SK-N-DZ (cell line): Measurements from ENCODE around the gene SNX20.

Experiments used
- DNase-seq: peaks from one replicate; pipeline ENCODE4 v3.0.0-alpha.2; 2015; ENCODE audit warnings: low spot score

Gene SNX20

GRCh38 chr16:50680556-50680893 lies 587 bp downstream of the SNX20 start:
- DNase-seq: no peak

- DNase-seq: no peak
Measured at GRCh38 chr16:50679676-50680555, 1.2 kb downstream of the SNX20 start.

- no peak for DNase-seq
Measured at GRCh38 chr16:50679266-50679665, 1.8 kb downstream of the SNX20 start.

- no peak for DNase-seq
Measured at GRCh38 chr16:50678531-50678930, 2.6 kb downstream of the SNX20 start.

GRCh38 chr16:50677351-50677750 lies 3.8 kb downstream of the SNX20 start:
- no peak for DNase-seq

GRCh38 chr16:50676684-50677225 lies 4.4 kb downstream of the SNX20 start:
- DNase-seq: no peak

GRCh38 chr16:50675686-50676610 lies 5.2 kb downstream of the SNX20 start:
- DNase-seq: no peak

GRCh38 chr16:50674831-50675230 lies 6.3 kb downstream of the SNX20 start:
- DNase-seq: no peak

- no peak for DNase-seq
Measured at GRCh38 chr16:50673496-50674275, 7.4 kb downstream of the SNX20 start.

- DNase-seq: no peak
Measured at GRCh38 chr16:50671644-50672260, 9.4 kb downstream of the SNX20 start.

- DNase-seq: no peak
Measured at GRCh38 chr16:50670476-50670875, 10.6 kb downstream of the SNX20 start.

GRCh38 chr16:50669741-50670140 lies 11.4 kb downstream of the SNX20 start:
- no peak for DNase-seq

- no peak for DNase-seq
Measured at GRCh38 chr16:50668368-50669008, 12.6 kb downstream of the SNX20 start.

GRCh38 chr16:50667497-50668367 lies 13.4 kb downstream of the SNX20 start:
- DNase-seq: no peak

GRCh38 chr16:50666658-50667496 lies 14.2 kb downstream of the SNX20 start:
- no peak for DNase-seq

GRCh38 chr16:50665128-50665878 lies 15.8 kb downstream of the SNX20 start:
- DNase-seq: peak; percentile 60

GRCh38 chr16:50664270-50664669 lies 16.8 kb downstream of the SNX20 start:
- no peak for DNase-seq
